ENCODE measurements around the gene PDGFB. TPM values are rescaled to one million over a fixed set of nuclear protein-coding genes. Genes with fewer than 3 reads are reported as not detected.
A peak's percentile ranks its signal among the peaks of the same experiment; 100 is the strongest.

Gene PDGFB
- total RNA-seq, 1 experiment from 2014 or later: 13.1 TPM

GRCh38 chr22:39242595-39243438 is 2.0 kb downstream of the PDGFB start:
- ATAC-seq: peak; percentile 58
- H3K79me2 ChIP-seq (ENCODE audit: insufficient read depth, low read length): peaks cover 40% of the 10 kb centered on the region; the same call in 1 of the 2 replicates
- peak overlapping the region; percentile 80 to 96 for H3K4me3 ChIP-seq (replicated peaks in 1 of 2; ENCODE audit: low read depth in 1 of 2, low read length in 2 of 2)
- H3K9me2 ChIP-seq (ENCODE audit: insufficient read depth): no peaks in the 10 kb centered on the region
- RAD21 ChIA-PET (ENCODE audit: low non-redundant PET in 1 of 2, low total read pairs in 2 of 2, uncharacterized antibody in 2 of 2, unreplicated experiment in 2 of 2): interaction anchor here in 1 of 2 experiments (0.6 kb wide), 1 partner anchor 77 kb away, joined by 4 read pairs; no protein-coding TSS in a partner anchor
- intact Hi-C loops (cut with micrococcal nuclease): loop anchor here (5.0 kb wide), 1 partner anchor 49 kb away; no protein-coding TSS in a partner anchor
- POLR2A ChIA-PET: interaction anchor here (1.3 kb wide), 1 partner anchor 47 kb away, joined by 4 read pairs; no protein-coding TSS in a partner anchor
- H3K4me1 ChIP-seq (ENCODE audit: control insufficient read depth in 1 of 2, insufficient read depth in 2 of 2, low read length in 2 of 2): peaks cover 37 to 60% of the 10 kb centered on the region in 2 experiments
- no peaks in the 10 kb centered on the region for H3K27me3 ChIP-seq (ENCODE audit: insufficient read depth, low read length)
- peak overlapping the region; percentile 94 for H3K27ac ChIP-seq (ENCODE audit: low read depth, low read length)
- H3K36me3 ChIP-seq (ENCODE audit: control insufficient read depth in 1 of 2, insufficient read depth in 2 of 2, low read length in 2 of 2): no peaks in the 10 kb centered on the region
- H3K9ac ChIP-seq (ENCODE audit: low read length): peak overlapping the region; percentile 89
- no peak overlapping the region for H2AFZ ChIP-seq (ENCODE audit: low read depth, low read length, poor library complexity, severe bottlenecking)
- no peak for DNase-seq (ENCODE audit: low read depth, low spot score)
- no peak for TF ChIP-seq CTCF (IDR thresholded peaks at IDR 0.05 in 2 of 3, conservative IDR thresholded peaks at IDR 0.05 in 1 of 3; ENCODE audit: borderline replicate concordance in 1 of 3, insufficient read depth in 1 of 3, low read depth in 2 of 3, low read length in 2 of 3)
- peak; percentile 71 for TF ChIP-seq ZFX (IDR thresholded peaks at IDR 0.05)
- peak; percentile 75 for TF ChIP-seq POLR2AphosphoS5 (IDR thresholded peaks at IDR 0.05; ENCODE audit: low read depth, low read length)
- peak; percentile 83 for TF ChIP-seq TCF7L2 (IDR thresholded peaks at IDR 0.05; ENCODE audit: borderline replicate concordance, extremely low read depth, insufficient read depth, insufficient read length)
- no peaks in the 10 kb centered on the region for H3K9me3 ChIP-seq (ENCODE audit: control insufficient read depth in 1 of 2, insufficient read depth in 1 of 2, low read depth in 1 of 2, low read length in 2 of 2)
- TSS peak; percentile 19 for BruUV-seq (replicated peaks)
- no peaks in the 10 kb centered on the region for H4K20me1 ChIP-seq (ENCODE audit: insufficient read depth)
- H3K4me2 ChIP-seq (ENCODE audit: low read length): peak overlapping the region; percentile 98
- CTCF ChIA-PET: no interaction called here

All from HCT116 (cell line).